ENCODE results near the gene SH2D2A.
A peak's percentile ranks its signal among the peaks of the same experiment; 100 is the strongest.

The SH2D2A gene

GRCh38 chr1:156847591-156848460 is 31.2 kb upstream of the SH2D2A start:
- no peak for DNase-seq

DNA sequence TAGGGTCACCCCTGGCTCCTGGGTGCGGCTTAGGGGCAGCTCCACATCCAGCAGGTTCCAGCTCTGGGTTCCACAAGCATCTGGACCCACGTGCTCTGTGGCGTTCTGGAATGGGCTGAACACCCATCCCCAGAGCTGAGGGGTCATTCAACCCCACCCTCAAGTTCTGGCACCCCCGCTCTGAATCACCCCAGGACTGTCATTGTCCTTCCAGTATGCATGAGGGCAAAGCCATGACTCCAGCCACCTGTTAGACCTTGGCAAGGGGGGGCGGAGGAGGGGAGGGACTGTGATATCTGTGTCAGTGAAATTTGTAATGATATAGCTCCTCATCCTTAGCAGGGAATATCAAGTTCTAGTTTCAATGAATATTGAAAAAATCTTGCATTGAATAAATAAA is 30.0 kb upstream of the SH2D2A start:
- DNase-seq = no peak

DNA sequence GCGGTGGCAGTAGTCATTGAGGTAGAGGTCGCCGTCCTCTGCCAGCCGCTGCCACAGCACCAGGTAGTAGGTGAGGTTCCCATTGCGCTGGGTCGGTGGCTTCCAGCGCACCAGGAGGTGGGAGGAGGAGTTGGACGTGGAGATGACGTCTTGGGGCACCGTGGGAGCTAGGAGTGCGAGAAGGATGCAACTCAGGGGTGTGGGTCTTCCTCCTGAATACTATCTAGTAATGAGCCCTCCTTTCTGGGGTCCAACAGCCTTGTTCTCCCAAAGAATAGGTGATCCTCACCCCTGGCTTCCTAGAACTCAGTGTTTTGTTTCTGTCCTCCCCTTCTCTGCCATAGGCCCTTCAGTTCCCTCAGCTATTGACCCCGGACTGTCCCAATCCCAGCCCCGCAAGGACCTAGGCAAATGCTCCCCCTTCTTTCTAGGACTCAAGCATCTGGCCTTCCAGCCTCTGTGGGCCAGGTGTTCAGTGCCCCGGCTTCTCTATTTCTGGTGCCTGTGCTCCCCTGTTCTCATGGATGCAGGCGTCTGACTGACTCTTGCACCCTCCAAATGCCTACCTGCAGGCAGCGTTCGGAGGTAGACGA is 29.4 kb upstream of the SH2D2A start:
- no peak for DNase-seq

GRCh38 chr1:156845055-156845952 is 28.7 kb upstream of the SH2D2A start:
- DNase-seq = peak; percentile 31

- no peak for DNase-seq
Observed at GRCh38 chr1:156844638-156845037, 28.0 kb upstream of the SH2D2A start.

- DNase-seq = no peak
Observed at GRCh38 chr1:156844102-156844501, 27.5 kb upstream of the SH2D2A start.

DNA sequence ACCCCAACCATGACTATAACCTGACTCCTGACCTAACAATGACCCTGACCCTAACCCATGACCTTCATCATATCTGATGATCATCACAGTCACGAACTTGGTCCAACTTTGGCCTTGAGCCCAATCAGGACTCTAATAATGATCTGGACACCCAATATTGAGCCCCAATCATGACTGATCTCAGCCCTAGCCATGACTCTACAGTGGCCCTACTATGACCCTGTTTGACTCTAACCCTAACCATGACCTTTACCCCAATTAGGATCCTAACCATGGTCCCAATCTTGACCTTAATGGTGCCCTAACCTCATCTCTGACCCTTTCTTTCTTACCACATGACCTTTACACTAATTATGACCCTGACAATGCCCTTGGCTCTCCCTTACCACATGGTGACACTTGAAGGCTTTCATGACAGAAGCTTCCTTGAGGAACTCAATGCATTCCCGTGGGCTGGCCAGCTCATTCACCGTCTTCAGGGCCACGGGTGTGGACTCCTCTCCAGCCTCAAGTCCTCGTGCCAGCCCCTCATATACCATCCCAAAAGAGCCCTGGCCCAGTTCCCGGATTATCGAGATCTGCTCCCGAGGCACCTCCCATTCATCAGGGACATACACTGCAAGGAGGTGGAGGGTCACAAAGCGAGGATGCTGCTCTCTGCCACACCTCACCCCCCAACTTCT is 26.1 kb upstream of the SH2D2A start:
- DNase-seq = no peak

DNA sequence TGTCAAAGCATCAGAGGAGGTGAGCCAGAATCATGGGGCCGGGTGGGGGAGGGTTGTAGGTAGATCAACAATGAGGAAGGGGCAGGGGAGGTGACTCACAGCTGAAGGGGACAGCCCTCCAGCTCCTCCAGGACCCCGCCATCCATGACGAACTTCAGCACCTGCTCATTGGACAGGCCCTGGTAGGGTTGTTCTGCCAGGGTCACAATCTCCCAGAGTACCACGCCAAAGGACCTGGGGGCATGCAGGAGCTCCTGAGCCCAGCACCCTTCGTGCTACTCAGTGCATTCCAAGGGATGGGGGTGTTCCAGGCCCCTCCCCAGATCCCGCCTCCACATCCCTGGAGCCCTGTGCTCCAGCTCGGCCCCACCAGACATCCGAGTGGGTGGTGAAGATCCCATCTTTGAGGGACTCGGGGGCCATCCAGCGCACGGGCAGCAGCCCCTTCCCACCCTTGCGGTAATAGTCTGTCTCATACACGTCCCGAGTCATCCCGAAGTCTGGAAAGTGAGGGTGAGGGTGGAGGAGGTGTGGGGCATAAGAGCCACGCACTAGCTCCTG is 24.7 kb upstream of the SH2D2A start:
- DNase-seq = no peak

GRCh38 chr1:156840898-156841279 is 24.2 kb upstream of the SH2D2A start:
- DNase-seq = no peak

DNA sequence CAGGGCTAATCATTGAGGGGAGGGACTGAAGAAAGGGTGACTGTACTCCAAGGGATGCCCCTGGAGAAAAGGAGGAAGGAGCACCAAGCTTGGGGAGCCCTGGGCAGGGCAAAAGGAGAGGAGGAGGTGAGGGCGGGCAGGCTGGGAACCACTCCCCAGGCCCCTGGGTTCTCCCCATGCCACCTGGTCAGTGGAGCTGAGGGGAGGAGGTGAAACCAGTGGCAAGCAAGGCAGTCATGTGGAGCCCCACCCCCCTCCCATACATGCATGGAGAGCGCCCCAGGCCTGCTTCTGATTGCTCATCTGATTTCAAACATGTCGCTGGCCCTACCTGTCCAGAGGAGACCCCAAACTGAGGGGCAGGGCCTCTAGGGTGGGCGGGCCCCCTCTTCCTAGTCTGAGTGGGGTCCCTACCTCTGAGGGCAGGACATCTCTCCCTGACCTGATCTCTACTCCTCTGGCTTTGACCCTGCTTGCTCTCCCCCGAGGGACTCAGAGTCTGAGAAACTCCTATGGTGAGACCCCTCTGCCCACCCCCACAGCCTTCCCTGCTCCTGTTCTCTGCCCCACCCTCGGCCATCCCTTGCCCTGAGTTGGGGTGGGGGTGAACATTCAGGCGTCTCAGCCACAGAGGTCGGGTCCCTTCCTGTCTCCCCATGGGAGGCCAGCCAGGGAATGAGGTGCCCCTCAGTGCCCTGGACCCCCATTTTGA is 23.7 kb upstream of the SH2D2A start:
- no peak for DNase-seq

DNA sequence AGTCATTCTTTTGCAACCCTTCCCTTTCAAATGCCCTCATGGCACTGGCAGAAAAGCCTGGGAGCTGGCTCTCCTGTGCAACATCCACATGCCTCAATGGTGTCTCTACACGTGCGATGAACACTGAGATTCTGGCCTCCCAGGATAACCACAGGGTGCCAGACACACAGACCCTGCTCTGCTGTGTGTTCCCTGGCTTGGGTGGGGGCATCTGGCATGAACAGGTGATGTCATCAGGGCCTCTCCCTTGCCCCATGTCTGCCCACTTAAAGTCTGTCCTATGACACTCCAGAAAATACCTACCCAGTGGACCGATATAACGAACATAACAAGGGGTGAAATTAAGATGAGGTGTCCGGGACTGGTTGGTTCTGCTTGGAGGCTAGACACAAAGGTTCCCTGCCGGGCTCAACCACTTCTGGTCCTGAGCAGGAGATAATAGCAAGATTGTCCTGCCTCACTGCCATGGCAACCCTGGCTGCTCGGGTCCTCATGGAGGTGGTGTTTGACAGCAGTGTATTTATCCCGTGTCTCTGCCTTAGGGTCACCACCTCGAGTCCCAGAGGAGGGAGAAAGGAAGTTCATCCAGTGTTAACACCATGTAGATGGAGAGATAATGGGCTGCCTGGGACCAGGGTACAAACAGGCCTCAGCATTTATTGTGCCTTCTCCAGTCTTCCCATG is 22.9 kb upstream of the SH2D2A start:
- no peak for DNase-seq

DNA sequence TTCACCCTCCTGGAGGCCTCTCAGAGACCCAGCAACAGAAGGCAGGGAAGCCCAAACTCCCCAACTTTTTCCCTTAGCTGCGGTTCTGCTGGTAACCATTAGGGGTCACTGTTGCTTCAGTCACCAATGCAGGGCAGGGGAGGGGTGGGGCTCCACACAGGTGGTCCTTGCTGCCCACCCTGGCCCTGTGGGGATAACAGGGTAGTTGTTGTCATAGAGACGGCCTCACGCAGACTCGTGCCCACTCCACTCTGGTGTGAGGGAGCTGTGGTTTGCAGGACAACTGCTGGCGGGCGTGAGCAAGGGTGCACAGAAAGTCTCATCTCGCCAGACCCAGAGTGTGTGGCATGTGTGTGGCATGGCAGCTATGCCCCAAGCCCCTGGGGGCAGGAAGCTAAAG is 22.3 kb upstream of the SH2D2A start:
- peak; percentile 41 for DNase-seq

DNA sequence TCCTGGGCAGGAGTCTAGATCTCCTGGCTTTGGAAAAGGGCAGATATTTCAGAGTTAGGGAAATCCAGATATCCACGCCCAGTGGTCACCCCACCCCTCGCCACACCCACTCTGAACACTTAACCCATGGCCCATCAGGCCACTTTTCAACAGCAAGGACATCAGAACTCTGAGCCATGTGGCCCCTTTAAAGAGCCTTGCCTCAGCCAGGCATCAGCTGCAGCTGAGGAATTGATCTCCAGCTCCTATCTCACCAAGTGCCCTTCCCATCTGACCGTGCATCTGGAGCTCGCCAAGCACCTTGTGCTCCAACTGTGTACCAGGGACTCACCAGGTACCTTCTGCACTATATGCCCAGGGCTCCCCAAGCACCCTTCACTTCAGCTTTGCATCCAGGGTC is 20.2 kb upstream of the SH2D2A start:
- DNase-seq = no peak

DNA sequence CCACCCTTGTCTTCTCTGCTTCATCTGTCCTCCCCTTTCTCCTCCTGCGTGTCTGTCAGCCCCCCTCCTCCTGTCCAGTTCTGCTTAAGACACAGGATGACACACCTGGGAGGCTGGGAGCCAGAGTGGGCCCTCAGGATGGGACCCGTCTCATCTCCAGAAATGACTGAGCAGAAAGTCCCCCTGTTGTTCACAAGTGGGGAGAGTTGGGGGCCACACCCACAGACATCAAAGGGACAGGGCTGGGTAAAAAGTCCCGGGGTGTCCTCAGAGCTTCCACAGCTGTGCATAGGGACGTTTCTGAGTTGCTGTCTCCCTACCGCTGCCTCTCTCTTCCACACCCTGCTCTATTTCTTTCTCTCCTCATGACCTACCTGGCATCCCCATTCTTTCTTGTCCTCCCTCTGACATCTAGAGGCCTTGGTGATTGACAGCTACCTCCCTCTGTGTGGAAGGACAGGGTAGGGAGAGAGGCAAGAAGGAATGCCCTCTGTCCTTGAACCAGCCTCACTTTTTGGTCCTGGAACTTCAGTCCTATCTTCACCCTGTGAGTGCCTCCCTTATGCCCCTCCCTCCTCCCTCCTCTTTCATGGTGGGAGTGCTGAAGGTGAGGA is 19.5 kb upstream of the SH2D2A start:
- no peak for DNase-seq

GRCh38 chr1:156834322-156834721 is 17.7 kb upstream of the SH2D2A start:
- no peak for DNase-seq

DNA sequence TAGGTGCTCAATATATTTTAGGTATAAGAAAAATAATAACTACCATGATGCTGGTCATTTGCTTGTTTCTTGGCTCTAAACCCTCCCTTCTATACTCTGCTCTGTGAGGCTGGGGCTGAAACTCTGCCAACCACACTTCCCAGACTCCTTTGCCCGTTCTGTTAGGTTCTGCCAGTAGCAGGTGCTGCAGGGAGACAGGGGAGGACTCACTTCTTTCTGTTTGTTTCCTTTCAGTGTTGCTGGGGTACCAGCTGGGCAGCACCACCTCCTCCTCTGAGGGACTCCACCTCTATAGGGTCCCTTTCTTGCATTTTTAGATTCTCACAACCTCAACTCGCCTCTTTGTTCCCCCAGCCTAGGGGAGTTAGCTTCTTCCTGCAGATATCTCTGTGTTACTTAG is 17.0 kb upstream of the SH2D2A start:
- no peak for DNase-seq

DNA sequence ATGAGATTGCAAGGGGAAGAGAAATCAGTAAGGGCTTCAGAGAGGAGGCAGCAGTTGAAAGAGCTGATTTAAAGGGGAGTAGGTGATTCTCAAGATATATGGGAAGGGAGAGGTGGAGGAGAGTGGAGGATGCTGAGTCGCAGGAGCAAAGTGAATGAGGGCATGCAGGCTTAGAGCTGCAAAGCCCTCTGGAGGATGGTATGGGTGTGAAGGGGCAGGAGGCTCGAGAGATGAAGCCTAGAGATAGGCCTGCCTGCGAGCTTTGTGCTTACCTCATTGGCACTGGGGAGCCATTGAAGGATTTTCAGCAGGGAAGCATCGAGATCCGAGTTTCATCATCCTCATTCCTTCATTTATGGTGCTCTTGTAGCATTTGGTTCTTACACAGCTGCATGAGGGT is 15.8 kb upstream of the SH2D2A start:
- DNase-seq = no peak

DNA sequence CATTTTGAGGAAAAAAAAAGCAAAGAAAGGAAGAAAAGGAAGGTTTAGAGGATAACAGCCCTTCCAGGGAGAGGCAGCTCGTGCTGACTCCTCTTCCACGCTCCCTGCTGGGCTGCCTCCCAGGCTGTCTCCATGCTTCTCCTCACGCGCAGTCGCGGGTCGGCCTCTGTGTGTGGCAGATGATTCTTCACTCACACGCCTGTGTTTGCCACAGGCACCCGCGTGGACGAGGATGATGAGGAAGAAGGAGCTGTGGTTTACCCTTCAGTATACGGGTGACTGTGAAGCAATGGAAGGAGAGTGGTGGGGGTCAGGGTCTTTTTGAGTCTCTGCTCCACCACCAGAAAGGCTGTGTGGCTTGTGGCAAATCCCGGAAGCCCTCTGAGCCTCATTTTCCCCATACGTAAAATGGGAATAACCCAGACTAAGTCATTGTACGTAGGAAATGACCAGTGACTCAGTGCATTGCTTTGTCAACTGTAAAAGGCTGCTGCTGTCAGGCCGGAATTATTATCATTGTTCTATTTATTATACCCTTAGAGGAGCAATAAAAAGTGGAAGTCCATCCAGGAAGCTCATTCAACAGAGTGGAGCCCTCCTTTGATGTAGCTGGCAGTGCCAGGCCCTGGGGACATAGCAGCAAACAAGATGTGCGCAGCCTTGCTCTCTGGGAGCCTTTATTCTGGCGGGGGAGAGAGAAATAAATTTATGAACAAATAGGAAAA is 11.9 kb upstream of the SH2D2A start:
- DNase-seq = no peak

- no peak for DNase-seq
Observed at GRCh38 chr1:156826630-156827029, 10.0 kb upstream of the SH2D2A start.

GRCh38 chr1:156823210-156823790 is 6.7 kb upstream of the SH2D2A start:
- no peak for DNase-seq
